Measurements from ENCODE around the gene ELL2.

Gene ELL2

GRCh38 chr5:95956900-95957293 lies 4.8 kb downstream of the ELL2 start:
- no peak for TF ChIP-seq EZH2 (IDR thresholded peaks at IDR 0.05)
- no peak for TF ChIP-seq FOXP2 (optimal IDR thresholded peaks at IDR 0.05; ENCODE audit: control extremely low read depth, extremely low read length, insufficient read depth)
- TF ChIP-seq POLR2AphosphoS5 (IDR thresholded peaks at IDR 0.05; ENCODE audit: borderline replicate concordance, low read depth, low read length) = no peak
- Histone ChIP-seq H3K9ac (ENCODE audit: insufficient read length) (no peak overlapping the region), H3K27ac (no peak overlapping the region), H3K36me3 (ENCODE audit: insufficient read depth, low read length) (no peaks in the 10 kb centered on the region), H3K9me3 (ENCODE audit: low read depth, low read length) (no peaks in the 10 kb centered on the region), H3K4me3 (no peak overlapping the region)
- DNase-seq (ENCODE audit: low read depth, low spot score) = no peak

GRCh38 chr5:95956021-95956899 lies 5.4 kb downstream of the ELL2 start:
- Histone ChIP-seq H3K9me3 (ENCODE audit: low read depth, low read length) (no peaks in the 10 kb centered on the region), H3K27ac (no peak overlapping the region), H3K36me3 (ENCODE audit: insufficient read depth, low read length) (no peaks in the 10 kb centered on the region), H3K4me3 (no peak overlapping the region), H3K9ac (ENCODE audit: insufficient read length) (no peak overlapping the region)
- TF ChIP-seq FOXP2 (optimal IDR thresholded peaks at IDR 0.05; ENCODE audit: control extremely low read depth, extremely low read length, insufficient read depth) = no peak
- no peak for TF ChIP-seq EZH2 (IDR thresholded peaks at IDR 0.05)
- TF ChIP-seq POLR2AphosphoS5 (IDR thresholded peaks at IDR 0.05; ENCODE audit: borderline replicate concordance, low read depth, low read length) = no peak
- no peak for DNase-seq (ENCODE audit: low read depth, low spot score)

GRCh38 chr5:95954716-95955115 lies 6.9 kb downstream of the ELL2 start:
- H3K27ac ChIP-seq = no peak overlapping the region
- no peak for DNase-seq (ENCODE audit: low read depth, low spot score)
- H3K9ac ChIP-seq (ENCODE audit: insufficient read length) = no peak overlapping the region
- no peaks in the 10 kb centered on the region for H3K36me3 ChIP-seq (ENCODE audit: insufficient read depth, low read length)
- no peak overlapping the region for H3K4me3 ChIP-seq
- H3K9me3 ChIP-seq (ENCODE audit: low read depth, low read length) = no peaks in the 10 kb centered on the region
- no peak for TF ChIP-seq POLR2AphosphoS5 (IDR thresholded peaks at IDR 0.05; ENCODE audit: borderline replicate concordance, low read depth, low read length)
- TF ChIP-seq EZH2 (IDR thresholded peaks at IDR 0.05) = no peak
- TF ChIP-seq FOXP2 (optimal IDR thresholded peaks at IDR 0.05; ENCODE audit: control extremely low read depth, extremely low read length, insufficient read depth) = no peak

- TF ChIP-seq FOXP2 (optimal IDR thresholded peaks at IDR 0.05; ENCODE audit: control extremely low read depth, extremely low read length, insufficient read depth) (no peak), EZH2 (IDR thresholded peaks at IDR 0.05) (no peak), POLR2AphosphoS5 (IDR thresholded peaks at IDR 0.05; ENCODE audit: borderline replicate concordance, low read depth, low read length) (no peak)
Measured at GRCh38 chr5:95953021-95953702, 8.5 kb downstream of the ELL2 start.

GRCh38 chr5:95951916-95952315 lies 9.7 kb downstream of the ELL2 start:
- H3K9me3 ChIP-seq (ENCODE audit: low read depth, low read length) = no peaks in the 10 kb centered on the region
- no peak overlapping the region for H3K27ac ChIP-seq
- H3K4me3 ChIP-seq = no peak overlapping the region
- H3K9ac ChIP-seq (ENCODE audit: insufficient read length) = no peak overlapping the region
- no peak for TF ChIP-seq EZH2 (IDR thresholded peaks at IDR 0.05)
- no peak for DNase-seq (ENCODE audit: low read depth, low spot score)
- H3K36me3 ChIP-seq (ENCODE audit: insufficient read depth, low read length) = no peaks in the 10 kb centered on the region

More at GRCh38 chr5:95953021-95953702, 8.5 kb downstream of the ELL2 start:
- Histone ChIP-seq H3K4me3 (no peak overlapping the region), H3K36me3 (ENCODE audit: insufficient read depth, low read length) (no peaks in the 10 kb centered on the region), H3K27ac (no peak overlapping the region), H3K9me3 (ENCODE audit: low read depth, low read length) (no peaks in the 10 kb centered on the region), H3K9ac (ENCODE audit: insufficient read length) (no peak overlapping the region)
- no peak for DNase-seq (ENCODE audit: low read depth, low spot score)

- no peaks in the 10 kb centered on the region for H3K9me3 ChIP-seq (ENCODE audit: low read depth, low read length)
- no peak overlapping the region for H3K27ac ChIP-seq
- H3K4me3 ChIP-seq = no peak overlapping the region
- H3K36me3 ChIP-seq (ENCODE audit: insufficient read depth, low read length) = no peaks in the 10 kb centered on the region
- TF ChIP-seq POLR2AphosphoS5 (IDR thresholded peaks at IDR 0.05; ENCODE audit: borderline replicate concordance, low read depth, low read length) (no peak), EZH2 (IDR thresholded peaks at IDR 0.05) (no peak), FOXP2 (optimal IDR thresholded peaks at IDR 0.05; ENCODE audit: control extremely low read depth, extremely low read length, insufficient read depth) (no peak)
- DNase-seq (ENCODE audit: low read depth, low spot score) = no peak
- no peak overlapping the region for H3K9ac ChIP-seq (ENCODE audit: insufficient read length)
Measured at GRCh38 chr5:95949810-95950209, 11.8 kb downstream of the ELL2 start.

GRCh38 chr5:95948631-95949030 lies 13.0 kb downstream of the ELL2 start:
- Histone ChIP-seq H3K27ac (no peak overlapping the region), H3K4me3 (no peak overlapping the region), H3K36me3 (ENCODE audit: insufficient read depth, low read length) (no peaks in the 10 kb centered on the region), H3K9me3 (ENCODE audit: low read depth, low read length) (no peaks in the 10 kb centered on the region), H3K9ac (ENCODE audit: insufficient read length) (no peak overlapping the region)
- TF ChIP-seq POLR2AphosphoS5 (IDR thresholded peaks at IDR 0.05; ENCODE audit: borderline replicate concordance, low read depth, low read length) (no peak), EZH2 (IDR thresholded peaks at IDR 0.05) (no peak), FOXP2 (optimal IDR thresholded peaks at IDR 0.05; ENCODE audit: control extremely low read depth, extremely low read length, insufficient read depth) (no peak)
- DNase-seq (ENCODE audit: low read depth, low spot score) = no peak

GRCh38 chr5:95946451-95946850 lies 15.2 kb downstream of the ELL2 start:
- no peak for DNase-seq (ENCODE audit: low read depth, low spot score)
- no peak overlapping the region for H3K4me3 ChIP-seq
- TF ChIP-seq EZH2 (IDR thresholded peaks at IDR 0.05) = no peak
- no peaks in the 10 kb centered on the region for H3K36me3 ChIP-seq (ENCODE audit: insufficient read depth, low read length)
- H3K9me3 ChIP-seq (ENCODE audit: low read depth, low read length) = no peaks in the 10 kb centered on the region
- H3K9ac ChIP-seq (ENCODE audit: insufficient read length) = no peak overlapping the region
- H3K27ac ChIP-seq = no peak overlapping the region
